WTC11 (cell line): Measurements from ENCODE around the gene NTNG2. TPM values are rescaled to one million over a fixed set of nuclear protein-coding genes. Genes with fewer than 3 reads are reported as not detected.

ENCODE experiments used
- ATAC-seq: fragments of 200-7000 bp; cut with Tn5 transposase; 2 replicates; pipeline ENCODE4 v1.10.0; 2021; ENCODE audit warnings: mild to moderate bottlenecking, moderate library complexity
- CTCF ChIA-PET: fragments of 300-600 bp; sonication (Branson Sonifier 250); formaldehyde crosslinking; loops from one replicate; lab custom pipeline; 2021; ENCODE audit warnings: antibody characterized with exemption; lab: Charles Lee
- POLR2A ChIA-PET: fragments of 350-600 bp; sonication (Branson Sonifier 250); formaldehyde crosslinking; loops from one replicate; lab custom pipeline; 2021; ENCODE audit warnings: antibody characterized with exemption; lab: Charles Lee
- DNase-seq: peaks from one replicate; pipeline ENCODE4 v3.0.0; 2021; ENCODE audit warnings: low spot score
- H3K27ac Mint-ChIP-seq: 2 replicates; pipeline ENCODE4 v1.8.0; 2021; ENCODE audit warnings: mixed read lengths
- H3K27me3 Mint-ChIP-seq: 2 replicates; pipeline ENCODE4 v1.8.0; 2021; ENCODE audit warnings: low read depth, mild to moderate bottlenecking, moderate library complexity, mixed read lengths
- H3K36me3 Mint-ChIP-seq: 2 replicates; pipeline ENCODE4 v1.8.0; 2021; ENCODE audit warnings: mixed read lengths
- H3K4me1 Mint-ChIP-seq: 2 replicates; pipeline ENCODE4 v1.8.0; 2022; ENCODE audit warnings: mixed read lengths
- H3K4me3 Mint-ChIP-seq: 2 replicates; pipeline ENCODE4 v1.8.0; 2021; ENCODE audit warnings: mild to moderate bottlenecking, moderate library complexity, mixed read lengths
- H3K9me3 Mint-ChIP-seq: 2 replicates; pipeline ENCODE4 v1.8.0; 2021; ENCODE audit warnings: mixed read lengths
- CBFB ChIP-seq: sonication (generic); formaldehyde crosslinking; IDR thresholded peaks from 2 replicates; pipeline ENCODE4 v1.8.1; 2022; ENCODE audit warnings: mild to moderate bottlenecking, low read depth, missing genetic modification reagents
- E2F5 ChIP-seq: sonication (generic); formaldehyde crosslinking; IDR thresholded peaks from 2 replicates; pipeline ENCODE4 v1.8.1; 2022; ENCODE audit warnings: mild to moderate bottlenecking, moderate library complexity, missing genetic modification reagents
- ETV6 ChIP-seq: sonication (generic); formaldehyde crosslinking; IDR thresholded peaks from 2 replicates; pipeline ENCODE4 v1.8.1; 2022; ENCODE audit warnings: mild to moderate bottlenecking, missing genetic modification reagents
- IRF2 ChIP-seq: sonication (generic); formaldehyde crosslinking; IDR thresholded peaks from 2 replicates; pipeline ENCODE4 v1.8.0; 2022; ENCODE audit warnings: low read depth, missing genetic modification reagents, borderline replicate concordance
- JAZF1 ChIP-seq: fragments of 250-450 bp; sonication (Bioruptor Pico); IDR thresholded peaks from 2 replicates; pipeline ENCODE4 v1.9.0; 2021; ENCODE audit warnings: moderate library complexity, mild to moderate bottlenecking, inconsistent platforms
- OVOL2 ChIP-seq: fragments of 250-450 bp; sonication (Bioruptor Pico); IDR thresholded peaks from 2 replicates; pipeline ENCODE4 v1.9.0; 2021; ENCODE audit warnings: mild to moderate bottlenecking, borderline replicate concordance
- SMAD3 ChIP-seq: sonication (generic); formaldehyde crosslinking; IDR thresholded peaks from 2 replicates; pipeline ENCODE4 v1.8.0; 2022; ENCODE audit warnings: missing genetic modification reagents, mild to moderate bottlenecking, borderline replicate concordance
- TEAD1 ChIP-seq: sonication (generic); formaldehyde crosslinking; IDR thresholded peaks from 2 replicates; pipeline ENCODE4 v1.8.0; 2022; ENCODE audit warnings: mild to moderate bottlenecking, missing genetic modification reagents
- TP53 ChIP-seq: sonication (generic); formaldehyde crosslinking; IDR thresholded peaks from 2 replicates; pipeline ENCODE4 v1.8.1; 2023; ENCODE audit warnings: mild to moderate bottlenecking, missing genetic modification reagents
- USF1 ChIP-seq: sonication (generic); formaldehyde crosslinking; IDR thresholded peaks from 2 replicates; pipeline ENCODE4 v1.8.0; 2022; ENCODE audit warnings: mild to moderate bottlenecking, missing genetic modification reagents
- USF2 ChIP-seq: sonication (generic); formaldehyde crosslinking; IDR thresholded peaks from 2 replicates; pipeline ENCODE4 v1.8.1; 2023; ENCODE audit warnings: mild to moderate bottlenecking, missing genetic modification reagents, moderate library complexity
- ZBTB21 ChIP-seq: sonication (generic); formaldehyde crosslinking; IDR thresholded peaks from 2 replicates; pipeline ENCODE4 v1.8.1; 2023; ENCODE audit warnings: mild to moderate bottlenecking, missing genetic modification reagents, borderline replicate concordance
- ZNF121 ChIP-seq: sonication (generic); formaldehyde crosslinking; IDR thresholded peaks from 2 replicates; pipeline ENCODE4 v1.8.0; 2023; ENCODE audit warnings: missing genetic modification reagents
- ZNF263 ChIP-seq: sonication (generic); formaldehyde crosslinking; IDR thresholded peaks from 2 replicates; pipeline ENCODE4 v1.8.1; 2022; ENCODE audit warnings: low read depth, mild to moderate bottlenecking, moderate library complexity, missing genetic modification reagents
- ZNF317 ChIP-seq: sonication (generic); formaldehyde crosslinking; IDR thresholded peaks from 2 replicates; pipeline ENCODE4 v1.8.1; 2023; ENCODE audit warnings: low read depth, mild to moderate bottlenecking, moderate library complexity, missing genetic modification reagents, borderline replicate concordance
- total RNA-seq: library from RNA; stranded (reverse); gene quantifications from 3 replicates; pipeline ENCODE4 v1.2.3, GENCODE V29; 2021
- TF ChIP-seq, protein P1 (sequence below): sonication (generic); formaldehyde crosslinking; IDR thresholded peaks from 2 replicates; pipeline ENCODE4 v1.8.1; 2023; ENCODE audit warnings: mild to moderate bottlenecking, missing genetic modification reagents, borderline replicate concordance
- TF ChIP-seq, protein P2 (sequence below): sonication (generic); formaldehyde crosslinking; conservative IDR thresholded peaks from 2 replicates; pipeline ENCODE4 v1.8.1; 2022; ENCODE audit warnings: mild to moderate bottlenecking, missing genetic modification reagents
- TF ChIP-seq, protein P3 (sequence below): sonication (generic); formaldehyde crosslinking; IDR thresholded peaks from 2 replicates; pipeline ENCODE4 v1.8.1; 2023; ENCODE audit warnings: mild to moderate bottlenecking, missing genetic modification reagents, moderate library complexity
- TF ChIP-seq, protein P4 (sequence below): fragments of 250-450 bp; sonication (Bioruptor Pico); IDR thresholded peaks from 2 replicates; pipeline ENCODE4 v1.9.0; 2021; ENCODE audit warnings: mild to moderate bottlenecking, borderline replicate concordance

NTNG2 gene
- total RNA-seq, 1 experiment from 2014 or later, result 3.1 TPM

DNA sequence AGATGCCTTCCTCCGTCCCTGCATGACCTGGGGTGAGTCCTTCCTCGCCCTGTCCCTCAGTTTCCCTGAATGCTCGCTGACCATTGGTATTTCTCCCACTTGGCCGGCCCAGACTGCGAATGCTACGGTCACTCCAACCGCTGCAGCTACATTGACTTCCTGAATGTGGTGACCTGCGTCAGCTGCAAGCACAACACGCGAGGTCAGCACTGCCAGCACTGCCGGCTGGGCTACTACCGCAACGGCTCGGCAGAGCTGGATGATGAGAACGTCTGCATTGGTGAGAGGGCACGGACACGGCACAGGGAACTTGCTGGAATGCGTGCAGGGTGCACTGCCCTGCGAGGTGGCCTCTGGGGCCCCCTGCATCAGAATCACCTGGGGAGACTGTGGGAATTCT lies 77.1 kb downstream of the NTNG2 start (continued):
- TF ChIP-seq, protein P1, sequence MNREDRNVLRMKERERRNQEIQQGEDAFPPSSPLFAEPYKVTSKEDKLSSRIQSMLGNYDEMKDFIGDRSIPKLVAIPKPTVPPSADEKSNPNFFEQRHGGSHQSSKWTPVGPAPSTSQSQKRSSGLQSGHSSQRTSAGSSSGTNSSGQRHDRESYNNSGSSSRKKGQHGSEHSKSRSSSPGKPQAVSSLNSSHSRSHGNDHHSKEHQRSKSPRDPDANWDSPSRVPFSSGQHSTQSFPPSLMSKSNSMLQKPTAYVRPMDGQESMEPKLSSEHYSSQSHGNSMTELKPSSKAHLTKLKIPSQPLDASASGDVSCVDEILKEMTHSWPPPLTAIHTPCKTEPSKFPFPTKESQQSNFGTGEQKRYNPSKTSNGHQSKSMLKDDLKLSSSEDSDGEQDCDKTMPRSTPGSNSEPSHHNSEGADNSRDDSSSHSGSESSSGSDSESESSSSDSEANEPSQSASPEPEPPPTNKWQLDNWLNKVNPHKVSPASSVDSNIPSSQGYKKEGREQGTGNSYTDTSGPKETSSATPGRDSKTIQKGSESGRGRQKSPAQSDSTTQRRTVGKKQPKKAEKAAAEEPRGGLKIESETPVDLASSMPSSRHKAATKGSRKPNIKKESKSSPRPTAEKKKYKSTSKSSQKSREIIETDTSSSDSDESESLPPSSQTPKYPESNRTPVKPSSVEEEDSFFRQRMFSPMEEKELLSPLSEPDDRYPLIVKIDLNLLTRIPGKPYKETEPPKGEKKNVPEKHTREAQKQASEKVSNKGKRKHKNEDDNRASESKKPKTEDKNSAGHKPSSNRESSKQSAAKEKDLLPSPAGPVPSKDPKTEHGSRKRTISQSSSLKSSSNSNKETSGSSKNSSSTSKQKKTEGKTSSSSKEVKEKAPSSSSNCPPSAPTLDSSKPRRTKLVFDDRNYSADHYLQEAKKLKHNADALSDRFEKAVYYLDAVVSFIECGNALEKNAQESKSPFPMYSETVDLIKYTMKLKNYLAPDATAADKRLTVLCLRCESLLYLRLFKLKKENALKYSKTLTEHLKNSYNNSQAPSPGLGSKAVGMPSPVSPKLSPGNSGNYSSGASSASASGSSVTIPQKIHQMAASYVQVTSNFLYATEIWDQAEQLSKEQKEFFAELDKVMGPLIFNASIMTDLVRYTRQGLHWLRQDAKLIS (CRISPR knock-in tag), result no peak
- TF ChIP-seq IRF2 (no peak), ZBTB21 (CRISPR knock-in tag) (no peak), JAZF1 (CRISPR knock-in tag) (no peak)
- TF ChIP-seq, protein P2, sequence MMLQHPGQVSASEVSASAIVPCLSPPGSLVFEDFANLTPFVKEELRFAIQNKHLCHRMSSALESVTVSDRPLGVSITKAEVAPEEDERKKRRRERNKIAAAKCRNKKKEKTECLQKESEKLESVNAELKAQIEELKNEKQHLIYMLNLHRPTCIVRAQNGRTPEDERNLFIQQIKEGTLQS (CRISPR knock-in tag), result no peak
- TF ChIP-seq, protein P3, sequence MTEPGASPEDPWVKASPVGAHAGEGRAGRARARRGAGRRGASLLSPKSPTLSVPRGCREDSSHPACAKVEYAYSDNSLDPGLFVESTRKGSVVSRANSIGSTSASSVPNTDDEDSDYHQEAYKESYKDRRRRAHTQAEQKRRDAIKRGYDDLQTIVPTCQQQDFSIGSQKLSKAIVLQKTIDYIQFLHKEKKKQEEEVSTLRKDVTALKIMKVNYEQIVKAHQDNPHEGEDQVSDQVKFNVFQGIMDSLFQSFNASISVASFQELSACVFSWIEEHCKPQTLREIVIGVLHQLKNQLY (CRISPR knock-in tag), result no peak

DNA sequence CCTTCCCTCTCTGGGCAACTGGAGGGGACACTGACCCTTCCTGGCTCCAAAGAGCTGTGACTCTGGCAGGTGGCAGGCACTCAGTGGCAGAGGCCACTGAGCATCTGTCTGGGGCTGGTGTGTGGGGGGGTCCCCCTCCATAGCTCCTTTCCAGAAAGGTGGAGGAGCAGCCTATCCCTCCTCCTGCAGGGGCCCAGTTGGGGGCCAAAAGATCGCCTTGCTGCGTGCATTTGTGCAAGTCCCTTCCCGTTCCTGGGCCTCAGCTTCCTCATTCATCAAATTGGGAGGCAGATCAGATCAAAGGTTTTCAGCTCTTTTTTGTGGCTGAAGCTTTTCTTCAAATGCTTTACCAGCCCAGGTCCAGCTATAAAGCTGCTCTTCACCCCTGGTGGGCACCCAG lies 77.7 kb downstream of the NTNG2 start:
- no peak for DNase-seq
- H3K36me3 Mint-ChIP-seq, result no peaks in the 10 kb centered on the region
- peaks cover 21% of the 10 kb centered on the region for H3K4me1 Mint-ChIP-seq
- peaks cover 38% of the 10 kb centered on the region for H3K27me3 Mint-ChIP-seq
- ATAC-seq, result no peak
- ChIA-PET CTCF (interaction anchor here (1.1 to 10.1 kb wide), 8 partner anchors 12 to 114 kb away, joined by 3 to 343 read pairs (median 10); partner anchors contain the start of gene NTNG2), POLR2A (no interaction called here)
- H3K27ac Mint-ChIP-seq, result no peak overlapping the region
- no peaks in the 10 kb centered on the region for H3K9me3 Mint-ChIP-seq
- H3K4me3 Mint-ChIP-seq, result no peak overlapping the region
- TF ChIP-seq USF2 (CRISPR knock-in tag), result no peak
- TF ChIP-seq, protein P3 (CRISPR knock-in tag), result no peak
- TF ChIP-seq, protein P4, sequence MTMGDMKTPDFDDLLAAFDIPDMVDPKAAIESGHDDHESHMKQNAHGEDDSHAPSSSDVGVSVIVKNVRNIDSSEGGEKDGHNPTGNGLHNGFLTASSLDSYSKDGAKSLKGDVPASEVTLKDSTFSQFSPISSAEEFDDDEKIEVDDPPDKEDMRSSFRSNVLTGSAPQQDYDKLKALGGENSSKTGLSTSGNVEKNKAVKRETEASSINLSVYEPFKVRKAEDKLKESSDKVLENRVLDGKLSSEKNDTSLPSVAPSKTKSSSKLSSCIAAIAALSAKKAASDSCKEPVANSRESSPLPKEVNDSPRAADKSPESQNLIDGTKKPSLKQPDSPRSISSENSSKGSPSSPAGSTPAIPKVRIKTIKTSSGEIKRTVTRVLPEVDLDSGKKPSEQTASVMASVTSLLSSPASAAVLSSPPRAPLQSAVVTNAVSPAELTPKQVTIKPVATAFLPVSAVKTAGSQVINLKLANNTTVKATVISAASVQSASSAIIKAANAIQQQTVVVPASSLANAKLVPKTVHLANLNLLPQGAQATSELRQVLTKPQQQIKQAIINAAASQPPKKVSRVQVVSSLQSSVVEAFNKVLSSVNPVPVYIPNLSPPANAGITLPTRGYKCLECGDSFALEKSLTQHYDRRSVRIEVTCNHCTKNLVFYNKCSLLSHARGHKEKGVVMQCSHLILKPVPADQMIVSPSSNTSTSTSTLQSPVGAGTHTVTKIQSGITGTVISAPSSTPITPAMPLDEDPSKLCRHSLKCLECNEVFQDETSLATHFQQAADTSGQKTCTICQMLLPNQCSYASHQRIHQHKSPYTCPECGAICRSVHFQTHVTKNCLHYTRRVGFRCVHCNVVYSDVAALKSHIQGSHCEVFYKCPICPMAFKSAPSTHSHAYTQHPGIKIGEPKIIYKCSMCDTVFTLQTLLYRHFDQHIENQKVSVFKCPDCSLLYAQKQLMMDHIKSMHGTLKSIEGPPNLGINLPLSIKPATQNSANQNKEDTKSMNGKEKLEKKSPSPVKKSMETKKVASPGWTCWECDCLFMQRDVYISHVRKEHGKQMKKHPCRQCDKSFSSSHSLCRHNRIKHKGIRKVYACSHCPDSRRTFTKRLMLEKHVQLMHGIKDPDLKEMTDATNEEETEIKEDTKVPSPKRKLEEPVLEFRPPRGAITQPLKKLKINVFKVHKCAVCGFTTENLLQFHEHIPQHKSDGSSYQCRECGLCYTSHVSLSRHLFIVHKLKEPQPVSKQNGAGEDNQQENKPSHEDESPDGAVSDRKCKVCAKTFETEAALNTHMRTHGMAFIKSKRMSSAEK, result no peak
- TF ChIP-seq, protein P1 (CRISPR knock-in tag), result no peak
- no peak for TF ChIP-seq ZNF263 (CRISPR knock-in tag)
- TF ChIP-seq TP53 (CRISPR knock-in tag), result no peak
- TF ChIP-seq ZNF121 (CRISPR knock-in tag), result no peak
- no peak for TF ChIP-seq TEAD1 (CRISPR knock-in tag)
- no peak for TF ChIP-seq CBFB (CRISPR knock-in tag)
- TF ChIP-seq SMAD3 (CRISPR knock-in tag), result no peak
- no peak for TF ChIP-seq USF1 (CRISPR knock-in tag)
- TF ChIP-seq ETV6 (CRISPR knock-in tag), result no peak
- TF ChIP-seq ZNF317 (CRISPR knock-in tag), result no peak
- TF ChIP-seq OVOL2, result no peak
- no peak for TF ChIP-seq JAZF1 (CRISPR knock-in tag)
- no peak for TF ChIP-seq E2F5 (CRISPR knock-in tag)
